ENCODE measurements around the gene OLFML2B.

OLFML2B gene

DNA sequence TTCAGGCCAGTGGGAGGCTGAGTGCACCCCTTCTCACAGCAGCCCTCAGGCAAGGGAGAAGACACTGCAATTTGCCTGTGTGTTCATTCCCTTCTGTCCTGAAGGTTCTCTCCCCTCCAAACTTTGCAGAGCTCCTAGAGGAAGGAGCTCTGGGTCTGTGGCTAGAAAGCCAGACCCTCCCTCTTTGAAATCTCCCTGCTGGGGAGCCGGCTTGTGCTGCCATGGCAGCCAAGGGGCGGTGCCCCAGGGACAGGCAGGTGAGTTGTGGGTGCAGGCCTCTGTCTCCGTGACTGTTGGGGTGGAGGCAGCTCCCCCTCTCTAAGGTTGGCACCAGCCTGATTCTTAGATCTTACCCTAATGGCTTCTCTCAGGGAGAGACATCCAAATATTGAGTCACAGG, 53.0 kb downstream of the OLFML2B start:
- TF ChIP-seq, protein P1, sequence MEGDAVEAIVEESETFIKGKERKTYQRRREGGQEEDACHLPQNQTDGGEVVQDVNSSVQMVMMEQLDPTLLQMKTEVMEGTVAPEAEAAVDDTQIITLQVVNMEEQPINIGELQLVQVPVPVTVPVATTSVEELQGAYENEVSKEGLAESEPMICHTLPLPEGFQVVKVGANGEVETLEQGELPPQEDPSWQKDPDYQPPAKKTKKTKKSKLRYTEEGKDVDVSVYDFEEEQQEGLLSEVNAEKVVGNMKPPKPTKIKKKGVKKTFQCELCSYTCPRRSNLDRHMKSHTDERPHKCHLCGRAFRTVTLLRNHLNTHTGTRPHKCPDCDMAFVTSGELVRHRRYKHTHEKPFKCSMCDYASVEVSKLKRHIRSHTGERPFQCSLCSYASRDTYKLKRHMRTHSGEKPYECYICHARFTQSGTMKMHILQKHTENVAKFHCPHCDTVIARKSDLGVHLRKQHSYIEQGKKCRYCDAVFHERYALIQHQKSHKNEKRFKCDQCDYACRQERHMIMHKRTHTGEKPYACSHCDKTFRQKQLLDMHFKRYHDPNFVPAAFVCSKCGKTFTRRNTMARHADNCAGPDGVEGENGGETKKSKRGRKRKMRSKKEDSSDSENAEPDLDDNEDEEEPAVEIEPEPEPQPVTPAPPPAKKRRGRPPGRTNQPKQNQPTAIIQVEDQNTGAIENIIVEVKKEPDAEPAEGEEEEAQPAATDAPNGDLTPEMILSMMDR (IDR thresholded peaks at IDR 0.05; ENCODE audit: low read depth, low read length, poor library complexity, severe bottlenecking), result no peak
- no peak for TF ChIP-seq EZH2phosphoT487 (IDR thresholded peaks at IDR 0.05; ENCODE audit: borderline replicate concordance, low read length)
- Histone ChIP-seq H3K4me3 (ENCODE audit: low read length) (no peak overlapping the region), H3F3A (ENCODE audit: control insufficient read depth, insufficient read depth) (no peaks in the 10 kb centered on the region), H3K27me3 (ENCODE audit: control insufficient read depth, low read length) (no peaks in the 10 kb centered on the region), H3K9me3 (ENCODE audit: control insufficient read depth, insufficient read depth, low read length) (no peaks in the 10 kb centered on the region), H3K4me2 (ENCODE audit: low read length) (no peak overlapping the region), H3K9me2 (replicated peaks; ENCODE audit: control insufficient read depth, low read length) (no peaks in the 10 kb centered on the region), H3K27ac (ENCODE audit: low read depth, low read length) (no peak overlapping the region), H3K4me1 (ENCODE audit: control insufficient read depth, low read length) (no peaks in the 10 kb centered on the region), H4K20me1 (ENCODE audit: control insufficient read depth, insufficient read depth, low read depth, low read length) (no peaks in the 10 kb centered on the region), H3K36me3 (ENCODE audit: control insufficient read depth, low read length) (no peaks in the 10 kb centered on the region), H3K79me2 (ENCODE audit: control insufficient read depth, low read length) (no peaks in the 10 kb centered on the region)

DNA sequence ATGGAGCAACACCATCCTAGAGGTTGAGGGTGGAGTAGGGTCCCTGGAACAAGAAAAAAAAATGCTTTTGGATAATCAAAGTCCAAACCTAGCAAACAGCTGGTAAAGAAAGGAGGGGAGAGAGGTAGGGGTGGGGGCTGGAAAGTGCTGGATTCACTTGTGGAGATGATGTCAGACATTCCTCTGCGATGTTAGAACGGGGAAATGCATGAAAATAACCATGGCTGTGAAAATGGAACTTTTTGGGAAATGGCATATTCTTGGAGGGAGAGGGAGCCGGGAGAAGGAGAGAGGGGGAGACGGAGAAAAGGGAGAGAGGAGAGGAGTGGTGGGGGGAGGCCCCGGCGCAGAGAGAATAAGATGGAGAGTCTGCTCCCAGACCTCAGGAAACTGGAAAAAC, 53.6 kb downstream of the OLFML2B start:
- H3K4me1 ChIP-seq (ENCODE audit: control insufficient read depth, low read length), result no peaks in the 10 kb centered on the region
- H4K20me1 ChIP-seq (ENCODE audit: control insufficient read depth, insufficient read depth, low read depth, low read length), result no peaks in the 10 kb centered on the region
- no peak overlapping the region for H3K27ac ChIP-seq (ENCODE audit: low read depth, low read length)
- no peaks in the 10 kb centered on the region for H3K79me2 ChIP-seq (ENCODE audit: control insufficient read depth, low read length)
- no peaks in the 10 kb centered on the region for H3K27me3 ChIP-seq (ENCODE audit: control insufficient read depth, low read length)
- TF ChIP-seq EZH2phosphoT487 (IDR thresholded peaks at IDR 0.05; ENCODE audit: borderline replicate concordance, low read length), result no peak
- TF ChIP-seq, protein P1 (IDR thresholded peaks at IDR 0.05; ENCODE audit: low read depth, low read length, poor library complexity, severe bottlenecking), result no peak
- H3K9me3 ChIP-seq (ENCODE audit: control insufficient read depth, insufficient read depth, low read length), result no peaks in the 10 kb centered on the region
- H3K4me3 ChIP-seq (ENCODE audit: low read length), result no peak overlapping the region
- no peak overlapping the region for H3K4me2 ChIP-seq (ENCODE audit: low read length)
- H3K9me2 ChIP-seq (replicated peaks; ENCODE audit: control insufficient read depth, low read length), result no peaks in the 10 kb centered on the region
- H3F3A ChIP-seq (ENCODE audit: control insufficient read depth, insufficient read depth), result no peaks in the 10 kb centered on the region
- H3K36me3 ChIP-seq (ENCODE audit: control insufficient read depth, low read length), result no peaks in the 10 kb centered on the region

DNA sequence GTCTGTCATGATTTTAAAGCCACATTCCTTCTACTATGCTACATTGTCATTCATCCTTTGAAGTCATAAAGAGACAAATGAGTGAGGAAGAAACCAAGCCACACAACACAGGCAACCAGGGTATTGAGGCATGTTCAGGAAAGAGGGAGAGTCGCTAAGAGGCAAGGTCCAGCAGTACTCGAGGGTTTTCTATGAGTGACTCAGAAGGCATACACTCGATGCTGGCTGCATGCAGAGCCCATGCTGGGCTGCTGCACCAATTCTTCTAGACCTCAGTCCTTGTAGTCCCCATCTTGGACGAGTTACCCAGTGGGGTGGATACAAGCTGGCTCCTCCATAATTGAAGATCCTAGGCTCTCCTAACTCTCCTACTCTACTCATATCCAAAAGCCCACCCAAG, 57.6 kb downstream of the OLFML2B start:
- no peaks in the 10 kb centered on the region for H3K79me2 ChIP-seq (ENCODE audit: control insufficient read depth, low read length)
- no peak overlapping the region for H3K27ac ChIP-seq (ENCODE audit: low read depth, low read length)
- H3K4me1 ChIP-seq (ENCODE audit: control insufficient read depth, low read length), result no peaks in the 10 kb centered on the region
- no peak overlapping the region for H3K4me3 ChIP-seq (ENCODE audit: low read length)
- no peaks in the 10 kb centered on the region for H3K9me2 ChIP-seq (replicated peaks; ENCODE audit: control insufficient read depth, low read length)
- H3F3A ChIP-seq (ENCODE audit: control insufficient read depth, insufficient read depth), result no peaks in the 10 kb centered on the region
- TF ChIP-seq EZH2phosphoT487 (IDR thresholded peaks at IDR 0.05; ENCODE audit: borderline replicate concordance, low read length), result no peak
- TF ChIP-seq, protein P1 (IDR thresholded peaks at IDR 0.05; ENCODE audit: low read depth, low read length, poor library complexity, severe bottlenecking), result no peak
- H4K20me1 ChIP-seq (ENCODE audit: control insufficient read depth, insufficient read depth, low read depth, low read length), result no peaks in the 10 kb centered on the region
- no peaks in the 10 kb centered on the region for H3K9me3 ChIP-seq (ENCODE audit: control insufficient read depth, insufficient read depth, low read length)
- no peak overlapping the region for H3K4me2 ChIP-seq (ENCODE audit: low read length)
- peaks cover 4% of the 10 kb centered on the region; the same call in 1 of the 2 replicates for H3K36me3 ChIP-seq (ENCODE audit: control insufficient read depth, low read length)
- no peaks in the 10 kb centered on the region for H3K27me3 ChIP-seq (ENCODE audit: control insufficient read depth, low read length)
